Natural killer cell (primary cell): ENCODE results near the gene MATN1. TPM values are rescaled to one million over a fixed set of nuclear protein-coding genes. Genes with fewer than 3 reads are reported as not detected.

Experiments used
- ATAC-seq, 3 donors: fragments of 150-1000 bp in 2 of 3; fragments of 200-7000 bp in 1 of 3; cut with Tn5 transposase; 1 replicate in 1 of 3; 2 replicates in 2 of 3; pipeline ENCODE4 v1.10.0; 2021; ENCODE audit warnings: mild to moderate bottlenecking in 2 of 3, moderate library complexity in 2 of 3
- DNase-seq, 2 donors: peaks; one replicate each; pipeline versions ENCODE4 v3.0.0 to v3.0.0-alpha.2; 2013 to 2021; ENCODE audit warnings: mixed read lengths in 1 of 2
- H3K27ac ChIP-seq: one replicate; pipeline ENCODE4 v1.5.1; 2013; ENCODE audit warnings: mild to moderate bottlenecking, low read length
- H3K27me3 ChIP-seq: one replicate; pipeline ENCODE4 v1.6.1; 2013; ENCODE audit warnings: low read length; ENCODE audit not compliant: control insufficient read depth, insufficient read depth
- H3K36me3 ChIP-seq: one replicate; pipeline ENCODE4 v1.6.1; 2013; ENCODE audit warnings: low read length; ENCODE audit not compliant: control insufficient read depth, insufficient read depth
- H3K4me1 ChIP-seq: one replicate; pipeline ENCODE4 v1.6.1; 2013; ENCODE audit warnings: low read length; ENCODE audit not compliant: control insufficient read depth, insufficient read depth
- H3K4me3 ChIP-seq: one replicate; pipeline ENCODE4 v1.5.1; 2013; ENCODE audit warnings: low read length
- H3K9me3 ChIP-seq: one replicate; pipeline ENCODE4 v1.6.1; 2013; ENCODE audit warnings: low read length; ENCODE audit not compliant: control insufficient read depth, insufficient read depth
- H3K27ac Mint-ChIP-seq, 2 donors: one replicate each; pipeline ENCODE4 v1.8.0; 2022; ENCODE audit warnings: mild to moderate bottlenecking in 2 of 2, mixed read lengths in 2 of 2, moderate library complexity in 1 of 2
- H3K27me3 Mint-ChIP-seq, 2 donors: one replicate each; pipeline ENCODE4 v1.8.0; 2022; ENCODE audit warnings: low read depth in 2 of 2, mixed read lengths in 2 of 2
- H3K36me3 Mint-ChIP-seq: one replicate; pipeline ENCODE4 v1.8.0; 2022; ENCODE audit warnings: mixed read lengths
- H3K4me1 Mint-ChIP-seq, 2 donors: one replicate each; pipeline ENCODE4 v1.8.0; 2022; ENCODE audit warnings: mixed read lengths in 2 of 2
- H3K4me3 Mint-ChIP-seq: one replicate; pipeline ENCODE4 v1.8.0; 2022; ENCODE audit warnings: mild to moderate bottlenecking, moderate library complexity, mixed read lengths
- H3K9me3 Mint-ChIP-seq, 2 donors: one replicate each; pipeline ENCODE4 v1.8.0; 2022; ENCODE audit warnings: mixed read lengths in 2 of 2
- WGBS: methylation state at CpG from one replicate; pipeline ENCODE4 v1.1.7; 2013; ENCODE audit warnings: missing lambda C conversion rate; ENCODE audit not compliant: insufficient coverage; 5-methylcytosine and 5-hydroxymethylcytosine counted together
- intact Hi-C: fragments of 100-400 bp; cut with micrococcal nuclease; formaldehyde crosslinking; loops from one replicate; pipeline ENCODE4 v1.14.2; 2022
- total RNA-seq, 4 donors: library from RNA; stranded (reverse); fragments of 120-200 nt in 1 of 4; gene quantifications; one replicate each; pipeline versions ENCODE4 v1.2.3 to v1.2.4, GENCODE V29; 2013 to 2022
- TF ChIP-seq, protein P1 (sequence below): fragments of 200-600 bp; IDR thresholded peaks from one replicate; pipeline ENCODE4 v1.8.0; 2022; ENCODE audit warnings: antibody characterized with exemption

The MATN1 gene
- total RNA-seq, 3 donors from 2014 or later (not counting 1 experiment from before 2014, with no cell fraction given) = 0.93 to 1.7 (median 1.2) TPM

DNA sequence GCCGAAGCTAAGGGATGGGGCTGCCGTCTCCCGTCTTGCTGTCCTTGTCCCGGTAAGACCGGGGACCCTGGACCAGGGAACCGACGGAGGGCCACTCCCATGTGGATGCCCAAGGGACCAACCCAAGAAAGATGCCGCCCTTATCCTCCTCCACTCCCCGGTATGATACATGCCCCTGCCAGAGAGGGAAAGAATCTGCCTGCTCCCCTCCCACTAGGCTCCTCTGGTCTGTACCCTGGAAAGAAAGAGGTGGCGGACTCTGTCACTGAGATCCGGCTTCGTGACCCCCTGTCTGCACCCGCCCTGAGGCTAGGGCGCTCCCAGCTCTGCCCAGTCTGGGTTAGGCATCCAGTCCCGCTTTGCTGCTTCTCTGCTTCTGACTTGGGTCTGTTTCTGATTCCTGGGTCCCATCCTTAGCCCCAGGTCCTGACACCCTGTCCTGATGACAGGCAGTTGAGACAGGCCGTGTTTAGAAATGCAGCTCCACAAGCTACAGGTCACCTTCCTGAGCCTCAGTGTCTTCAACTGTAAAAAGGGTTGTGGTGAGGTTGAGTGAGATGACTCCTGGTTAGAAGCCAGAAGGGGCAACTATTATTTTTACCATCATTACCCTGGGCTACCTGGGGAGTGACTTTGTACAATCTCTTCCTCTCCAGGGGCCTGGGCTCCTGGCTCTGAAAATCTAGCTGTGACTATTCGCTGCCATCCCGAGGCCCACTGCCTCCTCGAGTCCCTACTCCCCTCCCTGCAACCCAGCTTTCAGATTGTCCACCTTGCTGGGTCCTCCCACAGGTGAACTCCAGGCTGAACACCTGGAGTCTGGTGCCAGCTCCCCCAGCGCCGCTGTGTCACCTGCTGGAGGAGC, 3.7 kb downstream of the MATN1 start:
- Histone ChIP-seq H3K9me3 (peaks cover 10% of the 10 kb centered on the region), H3K4me3 (peak overlapping the region; percentile 96), H3K27me3 (no peaks in the 10 kb centered on the region), H3K27ac (peak overlapping the region; percentile 100), H3K4me1 (peaks cover 38% of the 10 kb centered on the region), H3K36me3 (peaks cover 3% of the 10 kb centered on the region)
- peak in 1 of 2 donors; percentile 29 for DNase-seq
- H3K36me3 Mint-ChIP-seq = no peaks in the 10 kb centered on the region
- H3K27me3 Mint-ChIP-seq = no peaks in the 10 kb centered on the region
- TF ChIP-seq, protein P1, sequence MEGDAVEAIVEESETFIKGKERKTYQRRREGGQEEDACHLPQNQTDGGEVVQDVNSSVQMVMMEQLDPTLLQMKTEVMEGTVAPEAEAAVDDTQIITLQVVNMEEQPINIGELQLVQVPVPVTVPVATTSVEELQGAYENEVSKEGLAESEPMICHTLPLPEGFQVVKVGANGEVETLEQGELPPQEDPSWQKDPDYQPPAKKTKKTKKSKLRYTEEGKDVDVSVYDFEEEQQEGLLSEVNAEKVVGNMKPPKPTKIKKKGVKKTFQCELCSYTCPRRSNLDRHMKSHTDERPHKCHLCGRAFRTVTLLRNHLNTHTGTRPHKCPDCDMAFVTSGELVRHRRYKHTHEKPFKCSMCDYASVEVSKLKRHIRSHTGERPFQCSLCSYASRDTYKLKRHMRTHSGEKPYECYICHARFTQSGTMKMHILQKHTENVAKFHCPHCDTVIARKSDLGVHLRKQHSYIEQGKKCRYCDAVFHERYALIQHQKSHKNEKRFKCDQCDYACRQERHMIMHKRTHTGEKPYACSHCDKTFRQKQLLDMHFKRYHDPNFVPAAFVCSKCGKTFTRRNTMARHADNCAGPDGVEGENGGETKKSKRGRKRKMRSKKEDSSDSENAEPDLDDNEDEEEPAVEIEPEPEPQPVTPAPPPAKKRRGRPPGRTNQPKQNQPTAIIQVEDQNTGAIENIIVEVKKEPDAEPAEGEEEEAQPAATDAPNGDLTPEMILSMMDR = peak; percentile 56
- peaks cover 0 to 22% of the 10 kb centered on the region in 2 donors for H3K4me1 Mint-ChIP-seq
- H3K9me3 Mint-ChIP-seq = no peaks in the 10 kb centered on the region
- H3K27ac Mint-ChIP-seq = peak overlapping the region; percentile 98 to 100
- intact Hi-C loops = loop anchor here (1.0 kb wide), 2 partner anchors 60 to 210 kb away; no protein-coding TSS in a partner anchor
- 33% methylated on average over 21 of the region's 21 CpGs for WGBS
- no peak for ATAC-seq
- peak overlapping the region; percentile 89 for H3K4me3 Mint-ChIP-seq

DNA sequence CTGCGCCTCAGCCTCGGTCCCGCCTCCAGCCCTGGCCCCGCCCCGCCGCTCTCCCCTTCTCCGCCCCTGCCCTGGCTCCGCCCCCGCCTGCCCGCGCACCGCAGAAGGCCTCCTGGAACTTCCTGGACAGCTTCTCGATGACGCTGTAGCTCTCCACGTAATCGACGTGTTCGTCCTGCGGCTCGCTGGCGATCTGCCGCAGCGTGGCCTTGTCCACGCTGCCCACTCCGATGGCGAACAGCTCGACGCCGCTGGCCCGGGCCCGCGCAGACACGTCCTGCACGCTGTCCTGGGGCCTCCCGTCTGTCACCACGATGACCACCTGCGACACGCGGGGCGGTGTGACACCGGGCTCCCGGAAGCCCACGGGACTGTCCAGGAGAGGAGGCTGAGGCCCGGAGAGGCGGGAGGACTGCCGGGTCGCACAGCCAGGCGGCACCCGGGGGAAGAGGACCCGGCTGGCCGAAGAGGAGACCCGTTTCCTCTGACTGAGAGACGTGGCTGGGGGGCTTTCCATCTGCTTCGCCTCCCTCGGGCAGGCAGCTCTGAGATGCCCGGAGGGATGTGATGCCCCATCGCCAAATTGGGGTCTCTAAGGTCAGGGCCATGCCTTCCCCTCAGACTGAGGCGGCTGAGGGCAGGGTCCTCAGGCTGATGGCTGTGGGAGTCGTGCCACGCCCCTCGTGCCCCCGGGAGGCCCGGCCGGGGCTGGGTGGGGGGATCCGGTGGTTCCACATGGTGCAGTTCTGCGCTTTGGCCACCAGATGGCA, 4.6 kb downstream of the MATN1 start:
- H3K4me1 ChIP-seq = peaks cover 38% of the 10 kb centered on the region
- no peaks in the 10 kb centered on the region for H3K9me3 Mint-ChIP-seq
- H3K27ac Mint-ChIP-seq = peak overlapping the region; percentile 98 to 100
- H3K4me3 Mint-ChIP-seq = peak overlapping the region; percentile 89
- peaks cover 0 to 18% of the 10 kb centered on the region in 2 donors for H3K4me1 Mint-ChIP-seq
- TF ChIP-seq, protein P1 = peak; percentile 99
- H3K27me3 ChIP-seq = no peaks in the 10 kb centered on the region
- peak overlapping the region; percentile 100 for H3K27ac ChIP-seq
- intact Hi-C loops = loop anchor here (1.0 kb wide), 3 partner anchors 37 to 210 kb away; no protein-coding TSS in a partner anchor
- under 1% methylated on average over 66 of the region's 66 CpGs for WGBS
- H3K27me3 Mint-ChIP-seq = no peaks in the 10 kb centered on the region
- H3K36me3 Mint-ChIP-seq = no peaks in the 10 kb centered on the region
- ATAC-seq (peak; percentile 66 to 85 (median 72)), DNase-seq (peak; percentile 97 to 98)
- H3K4me3 ChIP-seq = peak overlapping the region; percentile 96
- no peaks in the 10 kb centered on the region for H3K36me3 ChIP-seq
- peaks cover 10% of the 10 kb centered on the region for H3K9me3 ChIP-seq

DNA sequence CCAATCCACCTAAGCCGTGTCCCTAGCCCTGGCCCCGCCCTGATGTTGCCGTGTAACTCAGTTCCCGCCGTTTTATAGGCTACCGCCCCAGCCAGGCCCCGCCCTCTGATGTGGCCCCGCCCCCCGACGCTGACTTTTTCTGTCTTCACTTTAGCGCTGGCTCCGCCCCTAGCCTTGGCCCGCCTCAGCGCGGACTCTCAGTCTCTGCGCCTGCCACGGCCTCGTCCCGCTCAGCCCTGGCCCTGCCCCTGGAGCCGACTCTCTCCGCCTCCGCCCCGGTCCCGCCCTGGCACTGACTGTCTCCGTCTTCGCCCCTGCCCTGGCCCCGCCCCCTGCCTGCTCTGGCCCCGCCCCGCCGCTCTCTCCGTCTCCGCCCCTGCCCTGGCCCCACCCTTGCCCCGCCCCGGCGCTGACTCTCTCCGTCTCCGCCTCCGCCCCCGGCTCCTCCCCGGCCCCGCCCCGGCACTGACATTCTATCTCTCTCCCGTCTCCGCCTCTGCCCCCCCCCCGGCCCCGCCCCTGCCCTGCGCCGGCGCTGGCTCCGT, 5.2 kb downstream of the MATN1 start:
- intact Hi-C loops = loop anchor here (1.0 kb wide), 1 partner anchor 38 kb away; no protein-coding TSS in a partner anchor
- under 1% methylated on average over 47 of the region's 50 CpGs for WGBS

More for the DNA sequence above, 5.2 kb downstream of the MATN1 start:
- peak overlapping the region; percentile 89 for H3K4me3 Mint-ChIP-seq
- Histone ChIP-seq H3K27ac (peak overlapping the region; percentile 85), H3K4me3 (peak overlapping the region; percentile 46), H3K36me3 (no peaks in the 10 kb centered on the region), H3K27me3 (no peaks in the 10 kb centered on the region), H3K9me3 (peaks cover 10% of the 10 kb centered on the region), H3K4me1 (peaks cover 38% of the 10 kb centered on the region)
- TF ChIP-seq, protein P1 = no peak
- DNase-seq (peak; percentile 97 to 99), ATAC-seq (peak; percentile 75 to 88 (median 77))
- peaks cover 0 to 15% of the 10 kb centered on the region in 2 donors for H3K4me1 Mint-ChIP-seq
- H3K27ac Mint-ChIP-seq = peak overlapping the region; percentile 98 to 100
- no peaks in the 10 kb centered on the region for H3K9me3 Mint-ChIP-seq
- H3K27me3 Mint-ChIP-seq = no peaks in the 10 kb centered on the region
- H3K36me3 Mint-ChIP-seq = no peaks in the 10 kb centered on the region
